ENCODE data around the gene STK33.

GRCh38 chr11:8381343-8381742 is 212.7 kb downstream of the STK33 start:
- TF ChIP-seq EZH2 (IDR thresholded peaks at IDR 0.05; ENCODE audit: borderline replicate concordance, low read length) (no peak), CTCF (IDR thresholded peaks at IDR 0.05; ENCODE audit: low read length) (no peak)
